HepG2 (cell line): ENCODE results near the gene EFEMP2. TPM values are rescaled to one million over a fixed set of nuclear protein-coding genes. Genes with fewer than 3 reads are reported as not detected.

Source experiments
- ATAC-seq: fragments of 200-7000 bp; cut with Tn5 transposase; 3 replicates; pipeline ENCODE4 v1.9.1; 2020; ENCODE audit warnings: mild to moderate bottlenecking, moderate library complexity
- BruUV-seq: library from RNA; stranded (reverse); fragments of 400-500 nt; replicated peaks from 2 replicates; lab custom pipeline; 2021; lab: Mats Ljungman, UMichigan
- CTCF ChIA-PET: fragments of 300-600 bp; formaldehyde crosslinking; extraction: SDS; loops from one replicate; lab custom pipeline; 2021; ENCODE audit warnings: low total read pairs, inconsistent platforms, low intra/inter-chr PET ratio; lab: Yijun Ruan, JAX
- POLR2A ChIA-PET: fragments of 350-600 bp; sonication (Branson Sonifier 250); formaldehyde crosslinking; loops from one replicate; lab custom pipeline; 2020; ENCODE audit warnings: antibody characterized with exemption, inconsistent platforms; lab: Yijun Ruan, JAX
- DNase-seq: peaks from one replicate; pipeline ENCODE4 v3.0.0-alpha.2; 2015; ENCODE audit warnings: low spot score
- FAIRE-seq: peaks from 3 replicates; lab custom pipeline; 2011; peaks lifted over from hg19 to GRCh38; lab: Jason Lieb, UNC
- H2AFZ ChIP-seq: one replicate; pipeline ENCODE4 v1.6.1; 2011; ENCODE audit warnings: low read length, inconsistent platforms
- H3K27ac ChIP-seq: fragments of 300-600 bp; 3 replicates; pipeline ENCODE4 v1.8.0; 2011; ENCODE audit warnings: mixed run types, mild to moderate bottlenecking, mixed read lengths, low read length, inconsistent platforms; ENCODE audit not compliant: insufficient read depth; ENCODE audit errors: extremely low read length
- H3K27me3 ChIP-seq, 2 experiments: fragments of 200-600 bp in 1 of 2; 2 replicates in 1 of 2; 3 replicates in 1 of 2; pipeline versions ENCODE4 v1.6.0 to v1.8.0; 2011; ENCODE audit warnings: low read length in 2 of 2, mild to moderate bottlenecking in 2 of 2, moderate library complexity in 2 of 2, inconsistent platforms in 1 of 2; ENCODE audit not compliant: insufficient read depth in 2 of 2, control insufficient read depth in 1 of 2
- H3K36me3 ChIP-seq, 2 experiments: fragments of 200-600 bp in 1 of 2; replicated peaks in 1 of 2; 2 replicates in 1 of 2; 3 replicates in 1 of 2; pipeline versions ENCODE4 v1.5.1 to v1.8.0; 2011; ENCODE audit warnings: low read length in 2 of 2, inconsistent platforms in 1 of 2; ENCODE audit not compliant: insufficient read depth in 2 of 2, control insufficient read depth in 1 of 2
- H3K4me1 ChIP-seq: 2 replicates; pipeline ENCODE4 v1.5.1; 2012; ENCODE audit warnings: low read length, inconsistent platforms; ENCODE audit not compliant: insufficient read depth
- H3K4me2 ChIP-seq: 2 replicates; pipeline ENCODE4 v1.6.0; 2011; ENCODE audit warnings: low read depth, low read length, inconsistent platforms
- H3K4me3 ChIP-seq, 3 experiments: fragments of 200-600 bp in 1 of 3; sonication (generic), shearing (Covaris generic) in 1 of 3; replicated peaks in 1 of 3; 2 replicates each; pipeline ENCODE4 v1.5.1; 2011 to 2016; ENCODE audit warnings: low read length in 3 of 3, inconsistent platforms in 2 of 3, low read depth in 2 of 3, mild to moderate bottlenecking in 2 of 3, control low read depth in 1 of 3, mixed read lengths in 1 of 3; ENCODE audit not compliant: insufficient read depth in 1 of 3
- H3K79me2 ChIP-seq: one replicate; pipeline ENCODE4 v1.6.1; 2011; ENCODE audit warnings: low read length, inconsistent platforms; ENCODE audit not compliant: insufficient read depth
- H3K9ac ChIP-seq: 2 replicates; pipeline ENCODE4 v1.6.0; 2011; ENCODE audit warnings: mild to moderate bottlenecking, low read depth, low read length, inconsistent platforms; ENCODE audit not compliant: insufficient read depth
- H3K9me3 ChIP-seq: 2 replicates; pipeline ENCODE4 v1.5.1; 2012; ENCODE audit warnings: mild to moderate bottlenecking, low read length
- H4K20me1 ChIP-seq: 2 replicates; pipeline ENCODE4 v1.6.0; 2011; ENCODE audit warnings: inconsistent platforms, mild to moderate bottlenecking, low read length, moderate library complexity; ENCODE audit not compliant: insufficient read depth
- NFE2 ChIP-seq: sonication (generic); formaldehyde crosslinking; IDR thresholded peaks from 2 replicates; pipeline ENCODE4 v1.4.0; 2020; ENCODE audit warnings: missing genetic modification reagents
- PCBP2 ChIP-seq: fragments of 200-400 bp; formaldehyde crosslinking; optimal IDR thresholded peaks from 2 replicates; pipeline ENCODE3; 2018; ENCODE audit warnings: low read length, low read depth; ENCODE audit not compliant: poor library complexity, severe bottlenecking
- TCF7L2 ChIP-seq: IDR thresholded peaks from 2 replicates; pipeline ENCODE4 v1.6.1; 2011; ENCODE audit warnings: mild to moderate bottlenecking, low read depth, low read length, moderate library complexity
- TOPORS ChIP-seq: sonication (generic); formaldehyde crosslinking; IDR thresholded peaks from 2 replicates; pipeline ENCODE4 v1.8.0; 2023; ENCODE audit warnings: mild to moderate bottlenecking, missing genetic modification reagents
- ZFAT ChIP-seq: sonication (generic); formaldehyde crosslinking; conservative IDR thresholded peaks from 2 replicates; pipeline ENCODE4 v1.8.1; 2023; ENCODE audit warnings: missing genetic modification reagents, inconsistent platforms
- ZMYM4 ChIP-seq: sonication (generic); formaldehyde crosslinking; IDR thresholded peaks from 2 replicates; pipeline ENCODE4 v1.8.1; 2023; ENCODE audit warnings: mild to moderate bottlenecking, missing genetic modification reagents
- ZNF747 ChIP-seq: sonication (generic); formaldehyde crosslinking; IDR thresholded peaks from 2 replicates; pipeline ENCODE4 v1.8.1; 2023; ENCODE audit warnings: missing genetic modification reagents, mild to moderate bottlenecking, borderline replicate concordance
- WGBS: methylation state at CpG from one replicate; pipeline ENCODE4 v1.1.6; 2017; ENCODE audit warnings: low lambda C conversion rate; 5-methylcytosine and 5-hydroxymethylcytosine counted together
- in situ Hi-C: cut with HindIII; loops from 2 replicates; pipeline ENCODE4 v1.10.0; 2017; ENCODE audit warnings: low pct_unique_long_range_greater_than_20kb; ENCODE audit not compliant: extremely low pct_ligation_motif_present
- intact Hi-C: fragments of 100-400 bp; cut with micrococcal nuclease; formaldehyde crosslinking; loops from one replicate; pipeline ENCODE4 v1.10.0; 2022; ENCODE audit not compliant: unreplicated experiment
- polyA plus RNA-seq, 8 experiments: library from polyadenylated mRNA; depleted of rRNA in 3 of 8; stranded (reverse) in 7 of 8; unstranded in 1 of 8; fragments of >200 nt; fragmentation: Illumina TruSeq in 4 of 8; extraction: Trizol in 4 of 8; gene quantifications; 2 replicates each; pipeline versions ENCODE4 v1.2.1 to v1.2.3, GENCODE V29; 2011 to 2016; ENCODE audit warnings: low read depth in 4 of 8, missing spikeins in 1 of 8, mixed read lengths in 1 of 8; ENCODE audit not compliant: insufficient read depth in 1 of 8
- total RNA-seq, 5 experiments: library from RNA; depleted of rRNA; stranded (reverse); fragments of >200 nt; fragmentation: Illumina TruSeq; extraction: Trizol; gene quantifications; 2 replicates each; pipeline ENCODE4 v1.2.3, GENCODE V29; 2016; ENCODE audit warnings: low read depth in 1 of 5
- TF ChIP-seq, protein P1 (sequence below): IDR thresholded peaks from 2 replicates; pipeline ENCODE4 v1.6.1; 2016; ENCODE audit warnings: low read depth, missing genetic modification reagents, missing compliant biosample characterization
- TF ChIP-seq, protein P2 (sequence below): sonication (generic); formaldehyde crosslinking; IDR thresholded peaks from 2 replicates; pipeline ENCODE4 v1.5.0; 2020; ENCODE audit warnings: mild to moderate bottlenecking, missing genetic modification reagents
- TF ChIP-seq, protein P3 (sequence below): sonication (generic); formaldehyde crosslinking; IDR thresholded peaks from 2 replicates; pipeline ENCODE4 v1.5.0; 2020; ENCODE audit warnings: mild to moderate bottlenecking, missing genetic modification reagents, borderline replicate concordance
- TF ChIP-seq, protein P4 (sequence below): sonication (generic); formaldehyde crosslinking; IDR thresholded peaks from 2 replicates; pipeline ENCODE4 v1.4.0; 2020; ENCODE audit warnings: missing genetic modification reagents

Gene EFEMP2
- total and polyA plus RNA-seq, 2 of the 13 experiments (the other 11 are each of a cell fraction or from before 2014, with no cell fraction given) = 7.4 to 29.7 TPM

DNA sequence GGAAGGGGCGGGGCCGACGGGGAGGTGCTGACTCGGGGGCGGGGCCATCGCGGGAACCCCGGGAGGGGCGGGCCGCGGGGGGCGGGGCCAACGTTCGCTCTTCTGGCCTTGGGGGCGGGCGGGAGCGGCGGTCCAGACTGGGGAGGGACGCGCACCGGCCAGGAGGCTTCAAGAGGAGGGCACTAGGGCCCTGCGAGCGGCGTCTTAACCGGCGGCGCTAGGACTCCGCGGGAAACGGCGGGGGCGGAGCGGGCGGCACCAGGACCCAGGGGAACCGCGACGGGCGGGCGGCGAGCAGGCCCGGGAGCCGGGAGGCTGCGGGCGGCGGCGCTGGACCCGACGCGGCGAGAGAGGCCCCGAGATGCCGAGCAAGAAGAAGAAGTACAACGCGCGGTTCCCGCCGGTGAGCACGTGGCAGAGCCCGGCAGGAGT, 46.6 kb upstream of the EFEMP2 start, which contains the start of gene DRAP1:
Gene DRAP1, plus strand, starts transcription at position 286 of the 432 bp plus-strand sequence. Its CDS starts 76 bp downstream, at position 362.
- in situ Hi-C loops = no loop called here
- intact Hi-C loops = loop anchor here (2.0 kb wide), 1 partner anchor 28 kb away; the partner anchor contains the start of gene CCDC85B
- FAIRE-seq (no peak), ATAC-seq (peak; percentile 89), DNase-seq (peak; percentile 94)
- Histone ChIP-seq H3K4me1 (peaks cover 46% of the 10 kb centered on the region), H3K9ac (peak within 1 kb of the TSS; percentile 98), H3K4me3 (peak within 1 kb of the TSS; percentile 88 to 98 (median 92)), H3K36me3 (no peaks in the 10 kb centered on the region; a peak in 1 of 5 replicates), H3K4me2 (peak within 1 kb of the TSS; percentile 93), H4K20me1 (no peaks in the 10 kb centered on the region), H2AFZ (no peak within 1 kb of the TSS), H3K27me3 (no peaks in the 10 kb centered on the region), H3K9me3 (no peaks in the 10 kb centered on the region), H3K79me2 (peaks cover 11% of the 10 kb centered on the region), H3K27ac (peak within 1 kb of the TSS; percentile 75)
- ChIA-PET CTCF (no interaction called here), POLR2A (interaction anchor here (1.4 to 5.0 kb wide), 5 partner anchors 10 to 29 kb away, joined by 3 to 59 read pairs (median 5); partner anchors contain the start of genes CCDC85B, FIBP and FOSL1)
- BruUV-seq = no TSS peak
- 0% methylated on average over 4 of the region's 59 CpGs for WGBS
- TF ChIP-seq NFE2 (CRISPR knock-in tag) (no peak), TCF7L2 (no peak), TOPORS (CRISPR knock-in tag) (no peak), PCBP2 (no peak), ZMYM4 (peak; percentile 95), ZNF747 (CRISPR knock-in tag) (0 out of 2 replicates have a peak, but pooled peaks have one; percentile 55), ZFAT (CRISPR knock-in tag) (no peak)
- TF ChIP-seq, protein P1, sequence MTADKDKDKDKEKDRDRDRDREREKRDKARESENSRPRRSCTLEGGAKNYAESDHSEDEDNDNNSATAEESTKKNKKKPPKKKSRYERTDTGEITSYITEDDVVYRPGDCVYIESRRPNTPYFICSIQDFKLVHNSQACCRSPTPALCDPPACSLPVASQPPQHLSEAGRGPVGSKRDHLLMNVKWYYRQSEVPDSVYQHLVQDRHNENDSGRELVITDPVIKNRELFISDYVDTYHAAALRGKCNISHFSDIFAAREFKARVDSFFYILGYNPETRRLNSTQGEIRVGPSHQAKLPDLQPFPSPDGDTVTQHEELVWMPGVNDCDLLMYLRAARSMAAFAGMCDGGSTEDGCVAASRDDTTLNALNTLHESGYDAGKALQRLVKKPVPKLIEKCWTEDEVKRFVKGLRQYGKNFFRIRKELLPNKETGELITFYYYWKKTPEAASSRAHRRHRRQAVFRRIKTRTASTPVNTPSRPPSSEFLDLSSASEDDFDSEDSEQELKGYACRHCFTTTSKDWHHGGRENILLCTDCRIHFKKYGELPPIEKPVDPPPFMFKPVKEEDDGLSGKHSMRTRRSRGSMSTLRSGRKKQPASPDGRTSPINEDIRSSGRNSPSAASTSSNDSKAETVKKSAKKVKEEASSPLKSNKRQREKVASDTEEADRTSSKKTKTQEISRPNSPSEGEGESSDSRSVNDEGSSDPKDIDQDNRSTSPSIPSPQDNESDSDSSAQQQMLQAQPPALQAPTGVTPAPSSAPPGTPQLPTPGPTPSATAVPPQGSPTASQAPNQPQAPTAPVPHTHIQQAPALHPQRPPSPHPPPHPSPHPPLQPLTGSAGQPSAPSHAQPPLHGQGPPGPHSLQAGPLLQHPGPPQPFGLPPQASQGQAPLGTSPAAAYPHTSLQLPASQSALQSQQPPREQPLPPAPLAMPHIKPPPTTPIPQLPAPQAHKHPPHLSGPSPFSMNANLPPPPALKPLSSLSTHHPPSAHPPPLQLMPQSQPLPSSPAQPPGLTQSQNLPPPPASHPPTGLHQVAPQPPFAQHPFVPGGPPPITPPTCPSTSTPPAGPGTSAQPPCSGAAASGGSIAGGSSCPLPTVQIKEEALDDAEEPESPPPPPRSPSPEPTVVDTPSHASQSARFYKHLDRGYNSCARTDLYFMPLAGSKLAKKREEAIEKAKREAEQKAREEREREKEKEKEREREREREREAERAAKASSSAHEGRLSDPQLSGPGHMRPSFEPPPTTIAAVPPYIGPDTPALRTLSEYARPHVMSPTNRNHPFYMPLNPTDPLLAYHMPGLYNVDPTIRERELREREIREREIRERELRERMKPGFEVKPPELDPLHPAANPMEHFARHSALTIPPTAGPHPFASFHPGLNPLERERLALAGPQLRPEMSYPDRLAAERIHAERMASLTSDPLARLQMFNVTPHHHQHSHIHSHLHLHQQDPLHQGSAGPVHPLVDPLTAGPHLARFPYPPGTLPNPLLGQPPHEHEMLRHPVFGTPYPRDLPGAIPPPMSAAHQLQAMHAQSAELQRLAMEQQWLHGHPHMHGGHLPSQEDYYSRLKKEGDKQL (CRISPR knock-in tag) = peak; percentile 80; the same call in 1 of the 2 replicates
- TF ChIP-seq, protein P2, sequence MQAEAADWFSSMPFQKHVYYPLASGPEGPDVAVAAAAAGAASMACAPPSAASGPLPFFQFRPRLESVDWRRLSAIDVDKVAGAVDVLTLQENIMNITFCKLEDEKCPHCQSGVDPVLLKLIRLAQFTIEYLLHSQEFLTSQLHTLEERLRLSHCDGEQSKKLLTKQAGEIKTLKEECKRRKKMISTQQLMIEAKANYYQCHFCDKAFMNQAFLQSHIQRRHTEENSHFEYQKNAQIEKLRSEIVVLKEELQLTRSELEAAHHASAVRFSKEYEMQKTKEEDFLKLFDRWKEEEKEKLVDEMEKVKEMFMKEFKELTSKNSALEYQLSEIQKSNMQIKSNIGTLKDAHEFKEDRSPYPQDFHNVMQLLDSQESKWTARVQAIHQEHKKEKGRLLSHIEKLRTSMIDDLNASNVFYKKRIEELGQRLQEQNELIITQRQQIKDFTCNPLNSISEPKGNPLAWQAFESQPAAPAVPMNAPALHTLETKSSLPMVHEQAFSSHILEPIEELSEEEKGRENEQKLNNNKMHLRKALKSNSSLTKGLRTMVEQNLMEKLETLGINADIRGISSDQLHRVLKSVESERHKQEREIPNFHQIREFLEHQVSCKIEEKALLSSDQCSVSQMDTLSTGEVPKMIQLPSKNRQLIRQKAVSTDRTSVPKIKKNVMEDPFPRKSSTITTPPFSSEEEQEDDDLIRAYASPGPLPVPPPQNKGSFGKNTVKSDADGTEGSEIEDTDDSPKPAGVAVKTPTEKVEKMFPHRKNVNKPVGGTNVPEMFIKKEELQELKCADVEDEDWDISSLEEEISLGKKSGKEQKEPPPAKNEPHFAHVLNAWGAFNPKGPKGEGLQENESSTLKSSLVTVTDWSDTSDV (CRISPR knock-in tag) = no peak
- TF ChIP-seq, protein P3, sequence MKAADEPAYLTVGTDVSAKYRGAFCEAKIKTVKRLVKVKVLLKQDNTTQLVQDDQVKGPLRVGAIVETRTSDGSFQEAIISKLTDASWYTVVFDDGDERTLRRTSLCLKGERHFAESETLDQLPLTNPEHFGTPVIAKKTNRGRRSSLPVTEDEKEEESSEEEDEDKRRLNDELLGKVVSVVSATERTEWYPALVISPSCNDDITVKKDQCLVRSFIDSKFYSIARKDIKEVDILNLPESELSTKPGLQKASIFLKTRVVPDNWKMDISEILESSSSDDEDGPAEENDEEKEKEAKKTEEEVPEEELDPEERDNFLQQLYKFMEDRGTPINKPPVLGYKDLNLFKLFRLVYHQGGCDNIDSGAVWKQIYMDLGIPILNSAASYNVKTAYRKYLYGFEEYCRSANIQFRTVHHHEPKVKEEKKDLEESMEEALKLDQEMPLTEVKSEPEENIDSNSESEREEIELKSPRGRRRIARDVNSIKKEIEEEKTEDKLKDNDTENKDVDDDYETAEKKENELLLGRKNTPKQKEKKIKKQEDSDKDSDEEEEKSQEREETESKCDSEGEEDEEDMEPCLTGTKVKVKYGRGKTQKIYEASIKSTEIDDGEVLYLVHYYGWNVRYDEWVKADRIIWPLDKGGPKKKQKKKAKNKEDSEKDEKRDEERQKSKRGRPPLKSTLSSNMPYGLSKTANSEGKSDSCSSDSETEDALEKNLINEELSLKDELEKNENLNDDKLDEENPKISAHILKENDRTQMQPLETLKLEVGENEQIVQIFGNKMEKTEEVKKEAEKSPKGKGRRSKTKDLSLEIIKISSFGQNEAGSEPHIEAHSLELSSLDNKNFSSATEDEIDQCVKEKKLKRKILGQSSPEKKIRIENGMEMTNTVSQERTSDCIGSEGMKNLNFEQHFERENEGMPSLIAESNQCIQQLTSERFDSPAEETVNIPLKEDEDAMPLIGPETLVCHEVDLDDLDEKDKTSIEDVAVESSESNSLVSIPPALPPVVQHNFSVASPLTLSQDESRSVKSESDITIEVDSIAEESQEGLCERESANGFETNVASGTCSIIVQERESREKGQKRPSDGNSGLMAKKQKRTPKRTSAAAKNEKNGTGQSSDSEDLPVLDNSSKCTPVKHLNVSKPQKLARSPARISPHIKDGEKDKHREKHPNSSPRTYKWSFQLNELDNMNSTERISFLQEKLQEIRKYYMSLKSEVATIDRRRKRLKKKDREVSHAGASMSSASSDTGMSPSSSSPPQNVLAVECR (CRISPR knock-in tag) = peak; percentile 79; the same call in 1 of the 2 replicates
- TF ChIP-seq, protein P4, sequence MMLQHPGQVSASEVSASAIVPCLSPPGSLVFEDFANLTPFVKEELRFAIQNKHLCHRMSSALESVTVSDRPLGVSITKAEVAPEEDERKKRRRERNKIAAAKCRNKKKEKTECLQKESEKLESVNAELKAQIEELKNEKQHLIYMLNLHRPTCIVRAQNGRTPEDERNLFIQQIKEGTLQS (CRISPR knock-in tag) = peak; percentile 77; the same call in 1 of the 2 replicates
